Measurements from ENCODE around the gene PIP5K1B. TPM values are rescaled to one million over a fixed set of nuclear protein-coding genes. Genes with fewer than 3 reads are reported as not detected.
"Not testable (repeated sequence)": the region's sequence is repeated elsewhere in the genome, so short reads cannot be mapped to it uniquely, and the experiment has no call there.

Gene PIP5K1B
- total RNA-seq, 1 donor from 2014 or later, result 1.3 TPM

- Mint-ChIP-seq H3K4me1 (ENCODE audit: low read depth, unreplicated experiment) (peaks cover 5% of the 10 kb centered on the region), H3K4me3 (ENCODE audit: unreplicated experiment) (no peak overlapping the region), H3K36me3 (ENCODE audit: low read depth, unreplicated experiment) (no peaks in the 10 kb centered on the region), H3K27ac (ENCODE audit: unreplicated experiment) (no peak overlapping the region), H3K9me3 (ENCODE audit: unreplicated experiment) (peaks cover 1% of the 10 kb centered on the region), H3K27me3 (ENCODE audit: low read depth, unreplicated experiment) (no peaks in the 10 kb centered on the region)
- Histone ChIP-seq H3K4me3 (ENCODE audit: insufficient read depth, low read depth, low read length) (no peak overlapping the region), H3K4me2 (ENCODE audit: low read length) (no peak overlapping the region), H3K27ac (ENCODE audit: low read depth, low read length) (no peak overlapping the region), H3K9me3 (ENCODE audit: insufficient read depth, low read depth, low read length) (no peaks in the 10 kb centered on the region), H2AFZ (ENCODE audit: low read depth, low read length) (no peak overlapping the region), H4K20me1 (ENCODE audit: insufficient read depth, low read length) (no peaks in the 10 kb centered on the region), H3K4me1 (ENCODE audit: insufficient read depth, low read length) (no peaks in the 10 kb centered on the region), H3K36me3 (ENCODE audit: insufficient read depth, low read length) (no peaks in the 10 kb centered on the region), H3K79me2 (ENCODE audit: insufficient read depth, low read length) (no peaks in the 10 kb centered on the region), H3K27me3 (ENCODE audit: insufficient read depth, low read length) (no peaks in the 10 kb centered on the region), H3K9ac (ENCODE audit: low read length) (no peak overlapping the region)
- no peak for FAIRE-seq
- no peak for TF ChIP-seq EZH2 (IDR thresholded peaks at IDR 0.05; ENCODE audit: insufficient read depth, low read length)
- DNase-seq (ENCODE audit: low read depth), result no peak
These were observed 276.7 kb downstream of the PIP5K1B start for GRCh38 chr9:68981789-68982188.

GRCh38 chr9:68983008-68983411 lies 278.0 kb downstream of the PIP5K1B start:
- H3K27ac Mint-ChIP-seq (ENCODE audit: unreplicated experiment), result no peak overlapping the region

GRCh38 chr9:68983522-68984424 lies 278.7 kb downstream of the PIP5K1B start:
- no peak overlapping the region for H2AFZ ChIP-seq (ENCODE audit: low read depth, low read length)
- no peaks in the 10 kb centered on the region for H3K4me1 ChIP-seq (ENCODE audit: insufficient read depth, low read length)
- H3K27ac ChIP-seq (ENCODE audit: low read depth, low read length), result no peak overlapping the region
- H3K4me2 ChIP-seq (ENCODE audit: low read length), result no peak overlapping the region
- no peaks in the 10 kb centered on the region for H3K79me2 ChIP-seq (ENCODE audit: insufficient read depth, low read length)
- Mint-ChIP-seq H3K9me3 (ENCODE audit: unreplicated experiment) (no peaks in the 10 kb centered on the region), H3K36me3 (ENCODE audit: low read depth, unreplicated experiment) (no peaks in the 10 kb centered on the region), H3K27me3 (ENCODE audit: low read depth, unreplicated experiment) (no peaks in the 10 kb centered on the region), H3K4me3 (ENCODE audit: unreplicated experiment) (no peak overlapping the region), H3K4me1 (ENCODE audit: low read depth, unreplicated experiment) (peaks cover 5% of the 10 kb centered on the region), H3K27ac (ENCODE audit: unreplicated experiment) (no peak overlapping the region)
- FAIRE-seq, result no peak
- DNase-seq (ENCODE audit: low read depth), result no peak
- H3K4me3 ChIP-seq (ENCODE audit: insufficient read depth, low read depth, low read length), result no peak overlapping the region
- H3K9ac ChIP-seq (ENCODE audit: low read length), result no peak overlapping the region
- no peaks in the 10 kb centered on the region for H3K36me3 ChIP-seq (ENCODE audit: insufficient read depth, low read length)
- H3K27me3 ChIP-seq (ENCODE audit: insufficient read depth, low read length), result no peaks in the 10 kb centered on the region
- no peaks in the 10 kb centered on the region for H3K9me3 ChIP-seq (ENCODE audit: insufficient read depth, low read depth, low read length)
- TF ChIP-seq CTCF (IDR thresholded peaks at IDR 0.05; ENCODE audit: insufficient read depth, low read depth, low read length) (no peak), EZH2 (IDR thresholded peaks at IDR 0.05; ENCODE audit: insufficient read depth, low read length) (no peak)
- H4K20me1 ChIP-seq (ENCODE audit: insufficient read depth, low read length), result no peaks in the 10 kb centered on the region

More at GRCh38 chr9:68983008-68983411, 278.0 kb downstream of the PIP5K1B start:
- Histone ChIP-seq H3K9me3 (ENCODE audit: insufficient read depth, low read depth, low read length) (no peaks in the 10 kb centered on the region), H3K27ac (ENCODE audit: low read depth, low read length) (no peak overlapping the region), H3K4me3 (ENCODE audit: insufficient read depth, low read depth, low read length) (no peak overlapping the region), H2AFZ (ENCODE audit: low read depth, low read length) (no peak overlapping the region), H3K36me3 (ENCODE audit: insufficient read depth, low read length) (no peaks in the 10 kb centered on the region), H3K4me1 (ENCODE audit: insufficient read depth, low read length) (no peaks in the 10 kb centered on the region), H3K9ac (ENCODE audit: low read length) (no peak overlapping the region), H4K20me1 (ENCODE audit: insufficient read depth, low read length) (no peaks in the 10 kb centered on the region), H3K4me2 (ENCODE audit: low read length) (no peak overlapping the region), H3K79me2 (ENCODE audit: insufficient read depth, low read length) (no peaks in the 10 kb centered on the region), H3K27me3 (ENCODE audit: insufficient read depth, low read length) (no peaks in the 10 kb centered on the region)
- DNase-seq (ENCODE audit: low read depth) (no peak), FAIRE-seq (no peak)
- TF ChIP-seq CTCF (IDR thresholded peaks at IDR 0.05; ENCODE audit: insufficient read depth, low read depth, low read length), result no peak
- Mint-ChIP-seq H3K36me3 (ENCODE audit: low read depth, unreplicated experiment) (no peaks in the 10 kb centered on the region), H3K4me3 (ENCODE audit: unreplicated experiment) (no peak overlapping the region), H3K9me3 (ENCODE audit: unreplicated experiment) (no peaks in the 10 kb centered on the region), H3K27me3 (ENCODE audit: low read depth, unreplicated experiment) (no peaks in the 10 kb centered on the region), H3K4me1 (ENCODE audit: low read depth, unreplicated experiment) (peaks cover 5% of the 10 kb centered on the region)

- H3K27ac ChIP-seq (ENCODE audit: low read depth, low read length); H3K27ac Mint-ChIP-seq (ENCODE audit: unreplicated experiment); H3K4me2 ChIP-seq (ENCODE audit: low read length); H3K36me3 ChIP-seq (ENCODE audit: insufficient read depth, low read length); H3K27me3 ChIP-seq (ENCODE audit: insufficient read depth, low read length); H3K27me3 Mint-ChIP-seq (ENCODE audit: low read depth, unreplicated experiment); H4K20me1 ChIP-seq (ENCODE audit: insufficient read depth, low read length); H3K4me1 Mint-ChIP-seq (ENCODE audit: low read depth, unreplicated experiment); H3K9ac ChIP-seq (ENCODE audit: low read length); H3K4me1 ChIP-seq (ENCODE audit: insufficient read depth, low read length); H3K4me3 ChIP-seq (ENCODE audit: insufficient read depth, low read depth, low read length); H2AFZ ChIP-seq (ENCODE audit: low read depth, low read length); H3K4me3 Mint-ChIP-seq (ENCODE audit: unreplicated experiment); H3K9me3 Mint-ChIP-seq (ENCODE audit: unreplicated experiment); FAIRE-seq; DNase-seq (ENCODE audit: low read depth); H3K9me3 ChIP-seq (ENCODE audit: insufficient read depth, low read depth, low read length); H3K79me2 ChIP-seq (ENCODE audit: insufficient read depth, low read length); H3K36me3 Mint-ChIP-seq (ENCODE audit: low read depth, unreplicated experiment): not testable (repeated sequence)
These were observed 281.9 kb downstream of the PIP5K1B start for GRCh38 chr9:68986949-68987348.

Data from astrocyte (in vitro differentiated cells and primary cell).